GM12801 (cell line): ENCODE results near the gene THADA.

Experiments used
- CTCF ChIP-seq: IDR thresholded peaks from one replicate; pipeline ENCODE4 v1.5.1; 2011; ENCODE audit warnings: control low read depth; ENCODE audit not compliant: insufficient read length; ENCODE audit errors: extremely low read depth

Gene THADA

GRCh38 chr2:43221763-43222474 lies 373.9 kb downstream of the THADA start:
- TF ChIP-seq CTCF, result no peak

- no peak for TF ChIP-seq CTCF
These were observed 374.6 kb downstream of the THADA start for GRCh38 chr2:43221124-43221762.

- TF ChIP-seq CTCF, result no peak
These were observed 375.1 kb downstream of the THADA start for GRCh38 chr2:43220760-43221123.

GRCh38 chr2:43220229-43220751 lies 375.5 kb downstream of the THADA start:
- TF ChIP-seq CTCF, result no peak

GRCh38 chr2:43219383-43220228 lies 376.2 kb downstream of the THADA start:
- TF ChIP-seq CTCF, result no peak

- no peak for TF ChIP-seq CTCF
These were observed 377.0 kb downstream of the THADA start for GRCh38 chr2:43218702-43219382.
